ENCODE results near the gene PUM1.

Gene PUM1

DNA sequence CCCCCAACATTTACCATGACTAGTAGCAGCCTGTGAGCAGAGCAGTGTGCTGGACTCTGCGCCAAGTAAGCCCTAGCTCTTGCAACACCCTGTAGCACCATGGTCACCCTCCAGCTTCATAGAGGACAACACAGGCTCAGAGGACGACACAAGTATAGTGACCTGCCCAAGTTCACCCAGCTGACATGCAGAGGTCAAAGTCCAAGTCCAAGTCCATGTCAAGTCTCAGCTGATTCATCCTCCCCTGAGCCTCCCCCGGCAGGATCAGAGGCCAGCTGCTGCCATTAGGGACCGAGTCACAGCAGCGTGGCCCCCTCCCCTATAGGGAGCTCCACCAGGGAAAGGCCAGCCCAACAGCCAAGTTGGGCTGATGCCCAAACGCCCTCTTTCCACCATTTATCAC lies 172.8 kb downstream of the PUM1 start:
- DNase-seq (ENCODE audit: low read depth): no peak

DNA sequence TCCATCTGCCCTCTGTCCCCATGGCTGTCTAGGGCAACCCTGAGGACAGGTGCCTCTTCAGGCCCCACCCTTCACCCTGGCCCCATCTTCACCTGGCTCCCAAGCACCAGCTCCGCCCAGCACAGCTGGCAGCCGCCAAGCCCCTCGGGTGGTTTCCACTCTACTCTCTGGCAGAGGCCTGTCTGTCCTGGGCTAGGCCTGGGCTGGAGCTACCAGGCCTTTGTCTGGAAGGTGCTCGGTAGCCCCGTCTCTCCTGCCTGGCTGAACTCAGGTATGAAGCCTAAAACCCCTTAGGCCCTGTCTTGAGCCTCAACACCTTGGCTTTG lies 174.3 kb downstream of the PUM1 start:
- no peak for DNase-seq (ENCODE audit: low read depth)

DNA sequence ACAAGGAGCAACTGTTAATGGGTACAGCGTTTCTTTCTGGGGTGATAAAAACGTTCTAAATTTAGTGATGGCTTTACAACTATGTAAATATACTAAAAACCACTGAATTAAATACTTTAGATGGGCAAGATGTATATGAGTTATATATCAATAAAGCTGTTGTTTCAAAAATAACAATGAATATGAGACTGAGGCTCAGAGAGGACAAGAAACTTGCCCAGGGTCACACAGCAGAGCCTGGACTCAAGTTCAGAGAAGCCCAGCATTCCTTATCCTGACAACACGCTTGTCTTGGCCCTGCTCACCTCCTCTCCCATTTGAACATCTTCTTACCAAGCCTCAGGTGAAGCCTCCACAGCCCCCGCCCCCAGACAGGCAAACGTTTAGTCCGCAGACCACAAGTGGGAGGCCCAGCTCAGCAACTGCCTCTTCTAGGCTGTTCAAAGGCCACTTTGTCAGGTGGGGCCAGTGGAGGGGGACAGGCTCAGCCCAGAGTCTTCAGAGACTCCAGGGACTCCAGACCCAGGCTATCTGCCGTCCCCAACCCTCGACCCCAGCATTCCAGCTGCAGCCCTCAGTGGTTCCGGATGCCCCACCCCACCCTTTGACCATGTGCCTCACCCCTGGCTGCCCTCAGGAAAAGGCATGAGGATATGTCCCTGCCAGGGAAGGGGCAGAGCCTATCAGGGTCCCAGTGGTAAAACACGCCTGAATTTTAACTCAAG lies 174.9 kb downstream of the PUM1 start:
- DNase-seq (ENCODE audit: low read depth): no peak

DNA sequence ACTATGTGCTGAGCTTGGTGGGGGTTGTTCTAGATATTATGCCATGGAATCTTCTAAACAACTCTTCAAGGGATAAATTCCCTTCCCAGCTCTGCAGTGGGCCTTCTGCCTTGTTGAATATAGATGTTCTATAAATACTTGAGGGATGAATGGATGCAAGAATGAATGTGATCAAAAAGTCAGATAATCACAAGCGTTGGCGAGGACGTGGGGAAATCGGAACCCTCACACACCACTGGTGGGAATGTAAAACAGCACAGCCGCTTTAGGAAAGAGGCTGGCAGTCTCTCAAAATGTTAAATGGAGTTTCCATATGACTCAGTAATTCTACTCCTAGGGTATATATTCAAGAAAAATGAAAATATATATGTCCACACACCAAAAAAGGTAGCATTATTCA lies 176.0 kb downstream of the PUM1 start:
- DNase-seq (ENCODE audit: low read depth): no peak

DNA sequence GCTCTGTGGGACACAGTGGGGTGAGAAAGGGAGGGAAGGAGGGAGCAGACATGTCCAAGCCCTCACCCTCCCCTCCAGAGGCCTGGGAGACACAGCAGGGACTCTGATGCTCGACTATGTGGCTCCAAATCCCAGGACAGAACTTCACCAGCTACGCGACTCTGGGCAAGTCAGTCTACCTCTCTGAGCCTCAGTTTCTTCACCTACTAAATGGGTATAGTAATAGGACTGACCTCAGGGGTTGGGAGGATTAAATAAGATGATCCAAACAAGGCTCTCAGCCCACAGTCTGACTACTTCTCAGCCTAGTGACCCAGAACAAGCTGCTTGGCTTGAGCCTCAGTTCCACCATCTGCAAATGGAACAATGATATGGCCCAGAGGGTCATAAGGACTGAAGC lies 176.5 kb downstream of the PUM1 start:
- DNase-seq (ENCODE audit: low read depth): no peak

DNA sequence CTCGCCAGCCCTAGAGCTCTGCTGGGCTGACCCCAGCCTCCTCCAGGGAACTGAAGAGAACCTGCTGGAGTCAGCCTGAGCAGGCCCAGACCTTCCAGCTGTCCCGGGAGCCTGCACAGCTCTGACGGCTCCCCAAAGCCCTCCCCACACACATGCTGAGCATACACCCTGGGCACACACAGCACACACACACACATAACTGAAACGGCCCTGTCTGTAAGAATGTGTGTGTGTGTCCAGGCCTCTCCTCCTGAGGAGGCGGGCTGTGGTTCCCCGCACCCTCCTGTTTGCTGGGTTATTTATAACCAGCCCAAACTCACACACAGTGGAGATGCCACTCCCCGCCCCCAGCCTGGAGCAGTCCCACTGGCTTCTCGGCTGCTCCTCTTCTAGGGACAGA lies 177.1 kb downstream of the PUM1 start:
- no peak for DNase-seq (ENCODE audit: low read depth)

DNA sequence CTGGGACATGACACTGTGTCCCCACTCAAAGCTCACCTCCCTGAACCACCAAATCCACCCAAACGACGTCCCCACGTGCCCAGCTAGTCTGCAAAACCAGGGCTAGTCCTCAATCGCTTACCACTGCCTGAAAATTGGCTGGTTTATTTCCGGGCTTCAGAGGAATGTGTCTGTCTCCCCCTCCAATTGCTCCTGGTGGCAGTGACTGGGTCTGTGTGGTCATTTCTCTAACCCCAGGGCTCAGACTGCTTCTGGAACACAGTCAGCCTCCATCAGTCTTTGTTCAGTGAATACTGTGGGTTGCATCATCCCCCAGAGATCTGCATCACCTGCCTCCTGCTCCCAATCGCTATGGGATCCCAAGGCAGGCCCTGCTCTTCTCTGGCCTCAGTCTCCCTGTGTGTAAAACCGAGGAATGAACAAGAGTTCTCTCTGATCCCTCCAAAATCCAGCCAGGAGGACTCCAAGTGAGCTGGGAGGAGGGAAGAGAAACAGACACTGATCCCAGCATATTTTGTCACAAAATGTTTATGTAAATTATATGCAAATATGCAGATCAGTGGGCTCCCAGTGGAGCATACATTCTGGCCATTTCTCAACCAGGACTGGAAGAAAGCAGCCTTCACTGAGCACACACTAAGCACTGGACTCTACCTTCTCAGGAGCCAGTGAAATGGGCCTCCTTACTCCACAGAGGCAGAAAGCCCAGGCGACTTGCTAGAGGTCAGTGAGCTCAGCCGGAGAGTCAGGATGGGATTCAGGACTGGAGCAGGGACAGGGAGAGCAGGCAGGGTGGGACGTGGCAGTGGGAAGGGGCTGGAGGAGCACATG lies 177.8 kb downstream of the PUM1 start:
- no peak for DNase-seq (ENCODE audit: low read depth)

DNA sequence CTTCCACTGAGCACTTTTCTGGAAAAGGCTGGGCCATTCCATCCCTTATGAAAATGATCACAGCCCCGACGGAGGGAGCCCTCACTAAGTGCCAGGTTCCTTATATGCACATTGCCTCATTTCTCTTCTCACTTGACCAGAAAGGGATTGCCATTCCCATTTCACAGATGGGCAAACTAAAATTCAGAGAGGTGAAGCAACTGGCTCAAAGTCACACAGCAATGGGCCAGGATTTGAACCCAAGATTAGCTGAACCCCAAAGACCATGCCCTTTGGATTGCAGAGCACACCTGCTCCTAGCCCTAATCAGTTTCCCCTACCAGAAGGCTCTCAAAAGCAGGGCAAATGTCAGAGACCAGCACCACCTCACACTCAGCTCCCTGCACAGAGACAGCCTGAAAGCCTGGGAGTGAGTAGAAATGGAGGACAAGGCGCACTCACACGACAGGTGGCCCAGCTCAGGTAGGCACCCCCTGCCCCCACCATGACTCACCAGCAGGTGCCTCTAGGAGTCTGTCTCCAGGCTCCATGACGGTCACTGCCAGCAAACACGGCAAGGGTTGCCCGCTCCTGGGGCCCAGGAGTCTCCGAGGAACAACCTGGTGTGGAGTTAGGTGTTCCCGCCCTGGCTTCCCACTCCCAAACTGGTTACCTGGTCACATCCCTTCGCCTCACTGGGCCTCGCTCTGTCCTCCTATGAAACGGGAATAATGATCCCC lies 178.6 kb downstream of the PUM1 start:
- DNase-seq (ENCODE audit: low read depth): no peak

DNA sequence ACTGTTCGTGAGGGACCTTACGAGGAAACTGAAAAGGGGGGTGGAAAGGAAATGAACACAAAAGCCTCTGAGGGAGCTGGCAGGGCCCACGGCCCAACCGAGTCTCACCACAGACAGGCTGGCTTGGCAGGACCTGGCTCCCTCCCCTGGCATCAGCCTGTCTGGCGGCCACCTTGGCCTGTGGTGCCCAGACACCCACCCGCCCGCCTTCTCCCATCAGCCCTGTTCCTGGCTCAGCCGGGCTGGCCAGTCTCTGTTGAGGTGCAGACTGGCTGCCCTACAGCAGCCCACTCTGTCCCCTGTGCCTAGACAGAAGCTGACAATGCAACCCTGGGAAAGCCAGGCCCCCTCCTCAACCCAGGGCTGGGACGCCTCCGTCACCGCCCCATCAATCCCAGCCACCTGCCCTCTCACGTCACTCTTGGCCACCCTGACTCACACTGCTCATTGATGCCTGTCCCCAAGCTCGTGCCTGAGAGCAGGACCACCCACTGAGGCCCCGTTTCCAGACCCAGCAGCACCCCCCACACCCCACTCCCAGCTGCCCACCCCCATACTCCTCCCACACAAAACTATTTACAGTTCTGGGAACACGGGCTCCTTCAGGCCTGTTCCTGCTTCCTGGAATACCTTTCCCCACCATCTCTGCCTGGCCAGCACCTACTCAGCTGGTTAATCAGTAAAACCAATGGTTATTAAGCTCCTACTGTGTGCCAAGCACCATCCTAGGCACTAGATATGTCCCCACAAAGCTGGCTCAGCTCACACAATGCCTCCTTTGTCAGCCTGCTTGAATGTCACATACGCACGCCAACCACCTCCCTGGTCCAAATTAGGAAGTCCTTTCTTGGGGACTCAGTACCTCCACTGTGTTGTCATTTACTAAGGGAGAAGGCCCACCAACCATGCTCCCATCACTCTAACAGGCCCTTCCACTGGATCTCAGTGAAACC lies 179.7 kb downstream of the PUM1 start:
- no peak for DNase-seq (ENCODE audit: low read depth)

DNA sequence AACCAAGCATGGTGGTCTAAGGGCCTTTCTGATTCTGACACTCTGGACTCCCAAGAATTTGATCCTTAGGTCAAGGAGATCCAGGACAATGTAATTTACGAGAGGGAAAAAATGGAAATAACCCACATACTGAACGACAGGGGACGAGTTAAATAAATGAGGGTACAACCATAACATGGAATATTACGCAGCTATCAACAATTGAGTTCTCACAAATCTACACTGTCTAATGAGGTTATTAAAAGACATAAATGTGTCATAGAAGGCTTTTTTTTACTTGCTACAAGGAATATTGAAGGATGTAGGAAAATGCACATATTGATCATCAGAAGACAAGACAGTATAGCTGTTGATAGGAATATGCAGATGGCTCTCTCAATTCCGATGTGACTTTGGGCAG lies 180.8 kb downstream of the PUM1 start:
- DNase-seq (ENCODE audit: low read depth): no peak

DNA sequence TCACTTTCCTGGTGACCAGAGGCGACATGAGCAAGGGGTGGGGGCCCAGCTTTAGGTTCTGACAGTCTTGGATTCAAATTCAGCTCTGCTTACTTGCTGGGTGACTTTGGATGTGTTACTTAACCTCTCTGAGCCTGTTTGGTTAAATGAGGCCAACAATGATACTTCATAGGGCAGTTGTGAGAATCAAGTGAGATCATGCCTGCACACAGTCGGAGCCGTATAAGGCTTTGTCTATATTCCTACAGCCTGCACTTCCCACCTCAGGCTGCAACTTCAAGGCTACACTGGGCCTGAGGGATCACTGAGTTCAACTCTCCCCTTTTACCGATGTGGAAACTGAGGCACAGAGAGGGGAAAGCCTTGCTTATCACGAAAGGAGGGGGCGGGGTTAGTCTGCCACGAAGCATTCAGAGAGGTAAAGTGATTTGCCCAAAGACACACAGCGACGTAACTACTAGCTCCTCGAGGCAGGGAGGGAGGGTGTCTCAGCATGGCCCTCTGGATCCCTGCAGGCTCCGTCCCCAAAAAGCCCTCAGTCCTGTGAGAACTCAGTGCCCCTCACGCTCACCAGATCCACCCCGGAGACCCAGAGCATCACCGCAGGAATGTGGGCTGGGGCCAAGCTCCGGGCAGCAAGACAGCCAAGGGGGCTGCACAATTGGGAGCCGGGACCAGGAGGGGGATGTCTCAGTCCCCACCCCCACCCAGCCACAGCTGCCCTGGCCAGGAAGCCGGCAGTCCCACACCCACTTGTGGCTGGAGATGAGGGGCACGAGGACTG lies 181.9 kb downstream of the PUM1 start:
- no peak for DNase-seq (ENCODE audit: low read depth)

DNA sequence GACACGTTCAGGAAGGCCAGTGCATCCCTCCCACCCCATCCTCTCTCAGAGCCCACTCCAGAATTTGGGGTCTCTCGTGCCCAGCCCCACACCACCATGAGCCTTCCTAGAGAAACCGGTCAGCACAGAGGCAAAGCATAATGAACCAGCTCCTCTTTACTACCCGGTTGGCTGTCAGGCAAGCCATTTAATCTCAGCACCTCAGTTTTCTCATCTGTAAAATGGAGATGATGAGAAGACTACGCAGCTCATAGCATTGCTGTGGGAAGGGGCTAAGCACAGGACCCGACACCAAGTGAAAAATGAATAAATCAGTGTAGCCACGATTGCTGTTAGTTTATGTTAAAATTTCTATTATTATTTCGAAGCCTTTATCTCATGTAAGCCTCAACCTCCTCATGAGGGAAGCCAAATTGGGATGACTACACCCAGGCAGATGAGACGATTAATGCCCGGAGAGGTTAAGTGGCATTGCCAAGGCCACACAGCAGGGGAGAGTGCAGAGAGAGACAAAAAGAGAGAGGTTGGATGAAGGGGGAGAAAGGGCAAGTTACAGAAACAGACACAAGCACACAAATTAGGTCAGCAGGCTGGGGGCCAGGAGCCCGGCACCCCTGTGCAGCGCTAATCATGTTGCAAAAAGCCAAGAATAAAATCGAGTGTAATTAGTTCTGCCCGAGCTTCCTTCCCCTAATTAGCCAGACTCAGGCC lies 182.7 kb downstream of the PUM1 start:
- no peak for DNase-seq (ENCODE audit: low read depth)
